CD4-positive, alpha-beta T cell treated with Interleukin-15 for 1 hour (primary cell): Measurements from ENCODE around the gene SAMD15.
"Not testable (repeated sequence)": the region's sequence is repeated elsewhere in the genome, so short reads cannot be mapped to it uniquely, and the experiment has no call there.

Experiments
- DNase-seq: peaks from one replicate; pipeline ENCODE4 v3.0.0-alpha.2; 2020

Gene SAMD15

GRCh38 chr14:77376771-77377501 lies at the start of gene SAMD15, which contains the start of gene TMED8:
SAMD15 (plus strand) TSS chr14:77377379; CDS start chr14:77377419, 40 bp downstream.
TMED8 (minus strand) TSS chr14:77377094; CDS start chr14:77377053, 41 bp downstream.
- DNase-seq: peak; percentile 80

GRCh38 chr14:77329872-77330271 lies 47.3 kb upstream of the SAMD15 start:
- no peak for DNase-seq

DNA sequence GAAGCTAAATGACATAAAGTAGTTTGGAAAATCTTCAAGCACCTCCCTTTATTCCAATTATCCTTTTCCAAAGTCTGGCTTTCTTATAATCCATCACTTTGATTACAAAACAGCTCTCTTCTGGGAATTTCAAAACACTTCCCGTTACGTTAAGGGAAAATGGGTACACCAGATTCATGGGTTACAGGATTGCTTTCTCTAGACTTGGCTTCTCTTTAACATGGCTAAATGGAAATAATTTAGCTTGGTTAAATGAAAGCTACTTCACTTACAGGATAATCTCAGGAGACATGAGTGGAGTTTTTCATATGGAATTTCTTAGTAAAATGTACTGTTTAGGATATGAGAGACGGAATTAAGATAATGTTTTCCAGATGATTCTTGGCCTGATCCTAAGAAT lies 41.6 kb upstream of the SAMD15 start:
- no peak for DNase-seq

- not testable (repeated sequence) for DNase-seq
Observed at GRCh38 chr14:77337255-77337654, 39.9 kb upstream of the SAMD15 start.

GRCh38 chr14:77337880-77338279 lies 39.3 kb upstream of the SAMD15 start:
- no peak for DNase-seq

DNA sequence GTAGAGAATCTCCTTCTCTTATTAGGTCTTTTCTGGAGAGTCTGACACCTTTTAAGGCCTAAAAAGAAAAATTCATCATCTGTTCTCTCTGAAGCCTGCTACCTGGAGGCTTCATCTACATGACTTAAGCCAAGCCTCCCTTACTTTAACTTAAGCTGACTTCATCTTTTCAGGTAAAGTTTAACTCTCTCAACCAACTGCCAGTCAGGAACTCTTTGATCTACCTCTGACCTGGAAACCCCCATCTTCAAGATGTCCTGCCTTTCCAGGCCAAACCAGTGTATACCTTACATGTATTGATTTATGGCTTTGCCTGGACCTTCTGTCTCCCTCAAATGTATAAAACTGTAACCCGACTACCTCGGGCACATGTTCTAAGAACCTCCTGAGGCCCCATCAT lies 38.9 kb upstream of the SAMD15 start:
- DNase-seq: no peak

GRCh38 chr14:77339407-77339806 lies 37.8 kb upstream of the SAMD15 start:
- no peak for DNase-seq

GRCh38 chr14:77340389-77340788 lies 36.8 kb upstream of the SAMD15 start:
- no peak for DNase-seq

GRCh38 chr14:77342726-77343397 lies 34.3 kb upstream of the SAMD15 start:
- DNase-seq: no peak

GRCh38 chr14:77343662-77344061 lies 33.5 kb upstream of the SAMD15 start:
- DNase-seq: no peak

- DNase-seq: no peak
Observed at GRCh38 chr14:77344377-77344996, 32.7 kb upstream of the SAMD15 start.

DNA sequence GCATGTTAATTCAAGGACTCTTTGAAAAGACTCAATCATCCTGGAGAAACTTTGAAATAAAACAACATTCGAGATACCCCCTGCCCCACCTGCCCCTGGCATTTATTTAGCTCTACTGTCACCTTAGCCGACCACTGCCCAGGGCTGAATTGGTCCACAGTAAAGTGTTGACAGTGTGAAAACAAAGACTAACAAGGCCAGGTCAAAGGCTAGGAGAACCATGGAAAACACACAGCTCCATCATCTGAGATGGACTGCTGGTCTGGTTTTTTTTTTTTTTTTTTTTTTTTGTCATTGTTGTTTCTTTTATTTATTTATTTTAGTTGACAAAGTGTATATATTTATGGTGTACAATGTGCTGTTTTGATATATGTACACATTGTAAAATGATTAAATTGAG lies 30.7 kb upstream of the SAMD15 start:
- no peak for DNase-seq

- no peak for DNase-seq
Observed at GRCh38 chr14:77347751-77348150, 29.4 kb upstream of the SAMD15 start.

- DNase-seq: no peak
Observed at GRCh38 chr14:77353469-77354141, 23.6 kb upstream of the SAMD15 start.

GRCh38 chr14:77355811-77356210 lies 21.4 kb upstream of the SAMD15 start:
- no peak for DNase-seq

GRCh38 chr14:77356899-77357298 lies 20.3 kb upstream of the SAMD15 start:
- DNase-seq: no peak

DNA sequence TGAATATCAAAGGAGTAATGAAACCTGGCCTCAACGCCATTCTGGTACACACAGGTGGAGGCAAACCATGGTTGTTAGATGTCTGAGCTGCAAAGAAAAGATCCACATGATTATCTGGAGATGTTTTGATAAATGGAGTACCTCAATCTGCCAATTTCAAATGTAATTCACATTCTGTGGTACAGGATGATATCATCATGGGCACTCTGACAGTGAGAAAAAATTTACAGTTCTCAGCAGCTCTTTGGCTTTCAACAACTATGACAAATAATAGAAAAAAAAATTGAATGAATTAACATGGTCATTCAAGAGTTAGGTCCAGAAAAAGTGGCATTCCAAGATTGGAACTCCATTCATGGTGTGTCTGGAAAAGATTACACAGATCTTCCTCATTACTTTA lies 17.6 kb upstream of the SAMD15 start:
- no peak for DNase-seq

DNA sequence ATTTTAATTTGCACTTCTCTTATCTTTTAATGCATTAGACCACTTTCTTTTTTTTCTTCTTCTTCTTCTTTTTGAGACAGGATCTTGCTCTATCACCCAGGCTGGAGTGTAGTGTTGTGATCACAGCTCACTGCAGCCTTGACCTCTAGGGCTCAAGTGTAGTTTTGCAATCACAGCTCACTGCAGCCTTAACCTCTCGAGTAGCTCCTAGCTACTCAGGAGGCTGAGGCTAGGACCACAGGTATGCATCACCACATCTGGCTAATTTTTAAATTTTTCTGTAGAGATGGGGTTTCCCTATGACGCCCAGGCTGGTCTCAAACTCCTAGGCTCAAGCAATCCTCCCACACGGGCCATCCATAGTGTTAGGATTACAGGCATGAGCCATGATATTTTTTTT lies 13.0 kb upstream of the SAMD15 start:
- DNase-seq: no peak

GRCh38 chr14:77369285-77369684 lies 7.9 kb upstream of the SAMD15 start:
- DNase-seq: no peak

- no peak for DNase-seq
Observed at GRCh38 chr14:77372304-77372841, 4.8 kb upstream of the SAMD15 start.

- DNase-seq: no peak
Observed at GRCh38 chr14:77375164-77375950, 1.8 kb upstream of the SAMD15 start.
